H1 (cell line): Measurements from ENCODE around the gene SATB2. TPM values are rescaled to one million over a fixed set of nuclear protein-coding genes. Genes with fewer than 3 reads are reported as not detected.

Source experiments
- CTCF ChIA-PET: fragments of 300-600 bp; sonication (Branson Sonifier 250); formaldehyde crosslinking; loops from one replicate; lab custom pipeline; 2021; ENCODE audit not compliant: partially characterized antibody; lab: Charles Lee
- POLR2A ChIA-PET: fragments of 300-600 bp; sonication (Branson Sonifier 250); formaldehyde crosslinking; loops from one replicate; lab custom pipeline; 2021; ENCODE audit warnings: inconsistent platforms; ENCODE audit not compliant: partially characterized antibody; lab: Charles Lee
- DNase-seq, 2 experiments: peaks; one replicate each; pipeline versions ENCODE4 v3.0.0 to v3.0.0-alpha.2; 2010 to 2022; ENCODE audit warnings: low spot score in 2 of 2, low read depth in 1 of 2, mixed read lengths in 1 of 2
- FAIRE-seq: peaks from 2 replicates; lab custom pipeline; 2011; peaks lifted over from hg19 to GRCh38; lab: Jason Lieb, UNC
- H2AFZ ChIP-seq: 2 replicates; pipeline ENCODE4 v1.8.1; 2012; ENCODE audit warnings: low read length, inconsistent platforms
- H2AK5ac ChIP-seq: 2 replicates; pipeline ENCODE4 v1.6.1; 2013; ENCODE audit warnings: low read depth, low read length
- H2BK120ac ChIP-seq: replicated peaks from 2 replicates; pipeline ENCODE3; 2013; ENCODE audit warnings: low read depth, low read length, inconsistent platforms
- H2BK12ac ChIP-seq: 2 replicates; pipeline ENCODE4 v1.6.1; 2013; ENCODE audit warnings: low read depth, low read length
- H2BK15ac ChIP-seq: 2 replicates; pipeline ENCODE4 v1.6.1; 2013; ENCODE audit warnings: low read length
- H2BK20ac ChIP-seq: 2 replicates; pipeline ENCODE4 v1.6.1; 2013; ENCODE audit warnings: low read length
- H2BK5ac ChIP-seq: 2 replicates; pipeline ENCODE4 v1.6.1; 2013; ENCODE audit warnings: low read depth, low read length
- H3K14ac ChIP-seq: 2 replicates; pipeline ENCODE4 v1.6.1; 2013; ENCODE audit warnings: inconsistent platforms; ENCODE audit not compliant: insufficient read length
- H3K18ac ChIP-seq: 2 replicates; pipeline ENCODE4 v1.6.1; 2013; ENCODE audit warnings: low read length; ENCODE audit errors: extremely low read depth
- H3K23ac ChIP-seq: 2 replicates; pipeline ENCODE4 v1.6.1; 2013; ENCODE audit warnings: inconsistent platforms; ENCODE audit not compliant: insufficient read length
- H3K23me2 ChIP-seq: 2 replicates; pipeline ENCODE4 v1.6.1; 2013; ENCODE audit warnings: low read depth, low read length
- H3K27ac ChIP-seq: 2 replicates; pipeline ENCODE4 v1.6.1; 2011; ENCODE audit warnings: low read depth, low read length, inconsistent platforms
- H3K27me3 ChIP-seq, 4 experiments: replicated peaks in 1 of 4; 1 replicate in 1 of 4; 2 replicates in 3 of 4; pipeline versions ENCODE4 v1.6.1 to v1.8.1; 2011 to 2013; ENCODE audit warnings: low read length in 3 of 4, mild to moderate bottlenecking in 3 of 4, inconsistent platforms in 2 of 4, mixed read lengths in 2 of 4, moderate library complexity in 1 of 4; ENCODE audit not compliant: control insufficient read depth in 3 of 4, insufficient read depth in 3 of 4; ENCODE audit errors: extremely low read depth in 1 of 4
- H3K36me3 ChIP-seq, 4 experiments: 2 replicates each; pipeline versions ENCODE4 v1.6.1 to v1.8.1; 2011 to 2013; ENCODE audit warnings: mild to moderate bottlenecking in 4 of 4, low read length in 3 of 4, moderate library complexity in 2 of 4, control low read depth in 1 of 4, inconsistent platforms in 1 of 4; ENCODE audit not compliant: insufficient read depth in 4 of 4, control insufficient read depth in 2 of 4
- H3K4ac ChIP-seq: replicated peaks from 2 replicates; pipeline ENCODE3; 2013; ENCODE audit warnings: low read length, low read depth, mixed read lengths, inconsistent platforms; ENCODE audit not compliant: insufficient read length
- H3K4me1 ChIP-seq, 4 experiments: replicated peaks in 1 of 4; 1 replicate in 1 of 4; 2 replicates in 3 of 4; pipeline versions ENCODE4 v1.6.1 to v1.8.1; 2011 to 2013; ENCODE audit warnings: low read length in 3 of 4, inconsistent platforms in 2 of 4, mixed read lengths in 1 of 4; ENCODE audit not compliant: insufficient read depth in 4 of 4, control insufficient read depth in 3 of 4
- H3K4me2 ChIP-seq, 2 experiments: 2 replicates each; pipeline versions ENCODE4 v1.6.1 to v1.8.1; 2011 to 2013; ENCODE audit warnings: low read depth in 2 of 2, low read length in 2 of 2, control low read depth in 1 of 2, inconsistent platforms in 1 of 2, mild to moderate bottlenecking in 1 of 2; ENCODE audit not compliant: insufficient read depth in 1 of 2
- H3K4me3 ChIP-seq, 4 experiments: fragments of 200-600, 300-600 bp in 1 of 4; sonication (generic), shearing (Covaris generic), sonication (Bioruptor Twin) in 1 of 4; 2 replicates each; pipeline versions ENCODE4 v1.5.1 to v1.8.1; 2011 to 2016; ENCODE audit warnings: low read length in 4 of 4, low read depth in 3 of 4, control low read depth in 2 of 4, inconsistent platforms in 2 of 4, mild to moderate bottlenecking in 2 of 4, mixed read lengths in 1 of 4, moderate library complexity in 1 of 4; ENCODE audit not compliant: insufficient read depth in 2 of 4; ENCODE audit errors: extremely low read depth in 1 of 4
- H3K56ac ChIP-seq: replicated peaks from 2 replicates; pipeline ENCODE3; 2013; ENCODE audit warnings: low read depth, mild to moderate bottlenecking, mixed read lengths, low read length, inconsistent platforms; ENCODE audit not compliant: insufficient read length
- H3K79me1 ChIP-seq: 2 replicates; pipeline ENCODE4 v1.6.1; 2013; ENCODE audit warnings: low read depth, low read length, control low read depth
- H3K79me2 ChIP-seq, 2 experiments: 2 replicates each; pipeline versions ENCODE4 v1.6.1 to v1.8.1; 2012 to 2013; ENCODE audit warnings: low read length in 2 of 2, mild to moderate bottlenecking in 2 of 2, inconsistent platforms in 1 of 2; ENCODE audit not compliant: insufficient read depth in 2 of 2, control insufficient read depth in 1 of 2
- H3K9ac ChIP-seq, 4 experiments: replicated peaks in 1 of 4; 1 replicate in 1 of 4; 2 replicates in 3 of 4; pipeline versions ENCODE4 v1.6.1 to v1.8.1; 2011 to 2013; ENCODE audit warnings: low read depth in 3 of 4, low read length in 3 of 4, control low read depth in 2 of 4, mild to moderate bottlenecking in 2 of 4, moderate library complexity in 2 of 4, inconsistent platforms in 1 of 4; ENCODE audit errors: extremely low read depth in 1 of 4
- H3K9me3 ChIP-seq, 2 experiments: 2 replicates each; pipeline versions ENCODE4 v1.6.1 to v1.8.1; 2012 to 2013; ENCODE audit warnings: mild to moderate bottlenecking in 2 of 2, moderate library complexity in 2 of 2, control low read depth in 1 of 2, inconsistent platforms in 1 of 2, low read depth in 1 of 2, low read length in 1 of 2, mixed read lengths in 1 of 2; ENCODE audit not compliant: insufficient read depth in 2 of 2
- H4K20me1 ChIP-seq, 2 experiments: replicated peaks in 1 of 2; 2 replicates each; pipeline versions ENCODE3 to v1.8.1; 2011 to 2013; ENCODE audit warnings: inconsistent platforms in 2 of 2, low read length in 2 of 2, mild to moderate bottlenecking in 1 of 2; ENCODE audit not compliant: insufficient read depth in 2 of 2, control insufficient read depth in 1 of 2
- H4K5ac ChIP-seq: 2 replicates; pipeline ENCODE4 v1.6.1; 2013; ENCODE audit warnings: low read length, low read depth, mixed read lengths, inconsistent platforms; ENCODE audit not compliant: insufficient read length
- H4K8ac ChIP-seq: 2 replicates; pipeline ENCODE4 v1.8.0; 2013; ENCODE audit warnings: mild to moderate bottlenecking, moderate library complexity, low read length, inconsistent platforms; ENCODE audit not compliant: insufficient read depth; ENCODE audit errors: extremely low read depth
- H4K91ac ChIP-seq: replicated peaks from 2 replicates; pipeline ENCODE3; 2013; ENCODE audit warnings: low read length, mixed read lengths, inconsistent platforms; ENCODE audit not compliant: insufficient read length
- BCL11A ChIP-seq, 2 experiments: IDR thresholded peaks; one replicate each; pipeline ENCODE4 v1.6.1; 2011; ENCODE audit warnings: low read depth in 2 of 2, low read length in 2 of 2, mild to moderate bottlenecking in 2 of 2
- CBX8 ChIP-seq: fragments of 300-800, 300-1000 bp; sonication (generic); IDR thresholded peaks from 2 replicates; pipeline ENCODE4 v1.7.1; 2016; ENCODE audit warnings: low read depth, low read length, borderline replicate concordance
- JUND ChIP-seq: IDR thresholded peaks from 2 replicates; pipeline ENCODE4 v1.6.1; 2011; ENCODE audit warnings: mild to moderate bottlenecking, improper control_type of control experiment, low read length
- POLR2A ChIP-seq, 2 experiments: IDR thresholded peaks; 1 replicate in 1 of 2; 2 replicates in 1 of 2; pipeline ENCODE4 v1.6.1; 2011; ENCODE audit warnings: low read depth in 2 of 2, low read length in 2 of 2, mild to moderate bottlenecking in 2 of 2; ENCODE audit errors: control extremely low read depth in 1 of 2
- SIN3A ChIP-seq, 2 experiments: IDR thresholded peaks in 1 of 2; conservative IDR thresholded peaks in 1 of 2; 2 replicates each; pipeline ENCODE4 v1.6.1; 2011 to 2012; ENCODE audit warnings: low read length in 2 of 2, improper control_type of control experiment in 1 of 2, low read depth in 1 of 2, mild to moderate bottlenecking in 1 of 2
- SUZ12 ChIP-seq: fragments of 200-600 bp; sonication (generic); IDR thresholded peaks from 2 replicates; pipeline ENCODE4 v1.6.1; 2012; ENCODE audit warnings: mild to moderate bottlenecking, inconsistent platforms, low read length, moderate library complexity, mixed read lengths
- TBP ChIP-seq: IDR thresholded peaks from 2 replicates; pipeline ENCODE4 v1.6.1; 2011; ENCODE audit warnings: low read depth, low read length, improper control_type of control experiment
- YY1 ChIP-seq: IDR thresholded peaks from 2 replicates; pipeline ENCODE4 v1.6.1; 2011; ENCODE audit warnings: low read depth, mild to moderate bottlenecking, low read length
- ZNF274 ChIP-seq: IDR thresholded peaks from 2 replicates; pipeline ENCODE4 v1.7.0; 2012; ENCODE audit warnings: low read length, borderline replicate concordance; ENCODE audit errors: extremely low read depth
- WGBS, 2 experiments: shearing (Covaris generic) in 1 of 2; methylation state at CpG; one replicate each; pipeline versions ENCODE4 v1.1.6 to v1.1.7; 2013 to 2015; ENCODE audit warnings: low lambda C conversion rate in 2 of 2, mixed read lengths in 2 of 2, inconsistent platforms in 1 of 2, low coverage in 1 of 2, missing lambda C conversion rate in 1 of 2; ENCODE audit not compliant: insufficient replicate concordance in 2 of 2, insufficient coverage in 1 of 2, insufficient read length in 1 of 2; ENCODE audit errors: extremely low coverage in 1 of 2, missing lambda C conversion rate in 1 of 2; 5-methylcytosine and 5-hydroxymethylcytosine counted together
- polyA plus RNA-seq, 7 experiments: library from polyadenylated mRNA; depleted of rRNA in 3 of 7; stranded (reverse) in 5 of 7; unstranded in 2 of 7; fragments of >200 nt in 5 of 7; fragments of 200-250 nt in 2 of 7; gene quantifications; 1 replicate in 5 of 7; 2 replicates in 1 of 7; 4 replicates in 1 of 7; pipeline versions ENCODE4 v1.2.1 to v1.2.3, GENCODE V29; 2011 to 2013; ENCODE audit warnings: missing spikeins in 2 of 7, mixed read lengths in 2 of 7
- total RNA-seq: library from RNA; stranded (reverse); fragmentation: NEBNext Ultra II Directional; extraction: Animal tissue kit (Norgen Biotek cat#: 25700); gene quantifications from 2 replicates; pipeline ENCODE4 v1.2.1, GENCODE V29; 2021
- TF ChIP-seq, protein P1 (sequence below): IDR thresholded peaks from 2 replicates; pipeline ENCODE4 v1.6.1; 2011; ENCODE audit warnings: low read length, improper control_type of control experiment

Gene SATB2
- total and polyA plus RNA-seq, 2 of the 8 experiments (the other 6 are each of a cell fraction or from before 2014, with no cell fraction given), result 1.3 to 5.7 TPM

- H2BK5ac ChIP-seq, result no peak overlapping the region
- H2BK12ac ChIP-seq, result no peak overlapping the region
- peak overlapping the region; percentile 34; the same call in 1 of the 2 replicates for H2AFZ ChIP-seq
- H3K4me1 ChIP-seq, result peaks cover 0 to 14% (median 6%) of the 10 kb centered on the region in 4 experiments; a peak in 5 of 7 replicates
- no peaks in the 10 kb centered on the region for H3K79me1 ChIP-seq
- no peak overlapping the region for H2BK15ac ChIP-seq
- H4K91ac ChIP-seq, result no peak overlapping the region
- peak overlapping the region; percentile 36 to 73 (median 54); a peak in 6 of 8 replicates for H3K4me3 ChIP-seq
- H3K79me2 ChIP-seq, result no peaks in the 10 kb centered on the region
- no peak overlapping the region for H2BK120ac ChIP-seq
- H3K14ac ChIP-seq, result no peak overlapping the region
- ChIA-PET POLR2A (interaction anchor here (0.9 to 1.6 kb wide), 4 partner anchors 10 to 15 kb away, joined by 3 to 5 read pairs (median 4); no protein-coding TSS in a partner anchor), CTCF (interaction anchor here (0.6 to 1.8 kb wide), 5 partner anchors 10 to 30 kb away, joined by 3 to 6 read pairs (median 4); no protein-coding TSS in a partner anchor)
- DNase-seq (no peak), FAIRE-seq (no peak)
- H3K36me3 ChIP-seq, result no peaks in the 10 kb centered on the region
- H4K20me1 ChIP-seq, result no peaks in the 10 kb centered on the region
- no peak overlapping the region for H2AK5ac ChIP-seq
- 16% methylated on average over 7 of the region's 7 CpGs; no CpG with 5 or more reads in 1 of the 2 experiments for WGBS, 2 experiments
- H3K9ac ChIP-seq, result no peak overlapping the region
- H4K5ac ChIP-seq, result no peak overlapping the region
- H3K27me3 ChIP-seq, result peaks cover 5 to 34% (median 20%) of the 10 kb centered on the region in 4 experiments; a peak in 6 of 7 replicates
- H3K27ac ChIP-seq, result no peak overlapping the region
- H4K8ac ChIP-seq, result no peak overlapping the region
- H3K4me2 ChIP-seq, result peak overlapping the region; percentile 76 to 86
- no peak overlapping the region for H3K56ac ChIP-seq
- H3K23me2 ChIP-seq, result peaks cover 24% of the 10 kb centered on the region
- no peak overlapping the region for H3K23ac ChIP-seq
- H2BK20ac ChIP-seq, result no peak overlapping the region
- H3K18ac ChIP-seq, result no peak overlapping the region
- H3K4ac ChIP-seq, result no peak overlapping the region
- no peaks in the 10 kb centered on the region for H3K9me3 ChIP-seq
- no peak for TF ChIP-seq SUZ12
- no peak for TF ChIP-seq SIN3A (conservative IDR thresholded peaks at IDR 0.05 in 1 of 2, IDR thresholded peaks at IDR 0.05 in 1 of 2; ENCODE audit: low read depth in 1 of 2, low read length in 2 of 2)
- no peak for TF ChIP-seq YY1
- no peak for TF ChIP-seq ZNF274
- no peak for TF ChIP-seq JUND
- no peak for TF ChIP-seq POLR2A (IDR thresholded peaks at IDR 0.05; ENCODE audit: control extremely low read depth in 1 of 2, low read depth in 2 of 2, low read length in 2 of 2)
- TF ChIP-seq CBX8, result no peak
- TF ChIP-seq, protein P1, sequence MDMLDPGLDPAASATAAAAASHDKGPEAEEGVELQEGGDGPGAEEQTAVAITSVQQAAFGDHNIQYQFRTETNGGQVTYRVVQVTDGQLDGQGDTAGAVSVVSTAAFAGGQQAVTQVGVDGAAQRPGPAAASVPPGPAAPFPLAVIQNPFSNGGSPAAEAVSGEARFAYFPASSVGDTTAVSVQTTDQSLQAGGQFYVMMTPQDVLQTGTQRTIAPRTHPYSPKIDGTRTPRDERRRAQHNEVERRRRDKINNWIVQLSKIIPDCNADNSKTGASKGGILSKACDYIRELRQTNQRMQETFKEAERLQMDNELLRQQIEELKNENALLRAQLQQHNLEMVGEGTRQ, result no peak
- TF ChIP-seq BCL11A (IDR thresholded peaks at IDR 0.05; ENCODE audit: low read depth in 2 of 2, low read length in 2 of 2), result no peak
- TF ChIP-seq TBP, result no peak
These were observed 2.6 kb downstream of the SATB2 start for GRCh38 chr2:199455210-199455544.
